Measurements from ENCODE around the gene MAD1L1.

MAD1L1 gene

GRCh38 chr7:1915956-1916600 lies 316.7 kb downstream of the MAD1L1 start:
- no peak overlapping the region for H3K27ac Mint-ChIP-seq
- no peaks in the 10 kb centered on the region for H3K27me3 Mint-ChIP-seq
- no peaks in the 10 kb centered on the region for H3K9me3 Mint-ChIP-seq
- H3K36me3 Mint-ChIP-seq = peaks cover 5% of the 10 kb centered on the region
- H3K4me1 Mint-ChIP-seq = peaks cover 31% of the 10 kb centered on the region
- no peak overlapping the region for H3K4me3 Mint-ChIP-seq

DNA sequence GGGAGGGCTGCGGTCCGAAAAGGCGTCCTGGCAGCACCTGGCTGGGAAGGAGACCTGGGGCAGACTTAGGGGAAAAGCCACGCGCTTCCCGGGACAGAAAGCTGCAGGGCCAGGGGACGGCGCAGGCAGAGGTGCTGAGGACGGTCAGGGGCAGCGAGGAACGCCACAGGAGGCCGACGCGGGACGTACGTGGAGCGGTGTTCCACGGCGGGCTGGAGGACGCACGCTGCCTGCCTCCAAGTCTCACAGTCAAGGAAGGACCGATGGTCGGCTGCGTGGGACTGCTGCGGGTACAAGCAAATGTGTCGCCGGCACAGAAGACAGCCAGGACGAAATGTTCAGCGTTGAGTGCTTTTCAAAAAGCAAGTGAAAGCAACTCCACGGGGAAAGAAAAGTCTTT lies 317.4 kb downstream of the MAD1L1 start:
- H3K27ac Mint-ChIP-seq = no peak overlapping the region
- H3K4me3 Mint-ChIP-seq = no peak overlapping the region
- H3K4me1 Mint-ChIP-seq = peaks cover 23% of the 10 kb centered on the region
- H3K9me3 Mint-ChIP-seq = no peaks in the 10 kb centered on the region
- H3K27me3 Mint-ChIP-seq = no peaks in the 10 kb centered on the region
- H3K36me3 Mint-ChIP-seq = peaks cover 5% of the 10 kb centered on the region

DNA sequence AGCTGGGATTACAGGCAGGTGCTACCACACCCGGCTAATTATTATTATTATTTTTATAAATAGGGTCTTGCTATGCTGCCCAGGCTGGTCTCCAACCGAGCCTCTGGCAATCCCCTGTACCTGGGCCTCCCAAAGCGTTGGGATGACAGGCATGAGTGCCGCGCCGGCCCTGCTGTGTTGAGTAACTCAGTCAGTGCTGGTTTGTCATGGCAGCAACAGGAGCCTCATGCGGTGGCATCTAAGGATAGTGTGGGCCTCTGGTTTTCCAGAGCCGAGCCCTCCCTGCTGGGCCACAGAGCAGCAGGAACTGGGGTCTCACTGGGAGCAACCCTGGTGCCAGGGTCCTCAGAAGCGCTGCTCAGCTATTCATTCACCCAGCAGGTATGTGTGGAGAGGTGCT lies 318.0 kb downstream of the MAD1L1 start:
- peaks cover 17% of the 10 kb centered on the region for H3K4me1 Mint-ChIP-seq
- no peaks in the 10 kb centered on the region for H3K27me3 Mint-ChIP-seq
- H3K27ac Mint-ChIP-seq = no peak overlapping the region
- H3K36me3 Mint-ChIP-seq = peaks cover 2% of the 10 kb centered on the region
- H3K9me3 Mint-ChIP-seq = no peaks in the 10 kb centered on the region
- no peak overlapping the region for H3K4me3 Mint-ChIP-seq

DNA sequence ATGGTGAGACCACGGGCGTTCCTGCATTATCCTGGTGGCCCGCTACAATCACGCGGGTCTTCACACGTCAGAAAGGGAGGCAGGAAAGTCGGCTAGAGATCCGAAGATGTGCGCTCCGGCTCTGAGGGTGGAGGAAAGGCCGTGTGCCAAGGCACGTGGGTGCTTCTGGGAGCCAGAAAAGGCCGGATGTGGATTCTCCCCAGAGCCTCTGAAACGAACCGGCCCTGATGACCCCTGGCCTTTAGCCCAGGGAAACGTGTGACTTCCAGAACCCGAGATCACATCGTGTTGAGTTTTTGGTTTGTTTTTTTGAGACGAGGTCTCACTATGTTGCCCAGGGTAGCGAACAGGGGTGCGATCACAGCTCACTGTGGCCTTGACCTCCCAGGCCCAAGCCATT lies 318.4 kb downstream of the MAD1L1 start:
- Mint-ChIP-seq H3K4me3 (no peak overlapping the region), H3K36me3 (no peaks in the 10 kb centered on the region), H3K9me3 (no peaks in the 10 kb centered on the region), H3K4me1 (peaks cover 13% of the 10 kb centered on the region), H3K27ac (no peak overlapping the region), H3K27me3 (no peaks in the 10 kb centered on the region)

DNA sequence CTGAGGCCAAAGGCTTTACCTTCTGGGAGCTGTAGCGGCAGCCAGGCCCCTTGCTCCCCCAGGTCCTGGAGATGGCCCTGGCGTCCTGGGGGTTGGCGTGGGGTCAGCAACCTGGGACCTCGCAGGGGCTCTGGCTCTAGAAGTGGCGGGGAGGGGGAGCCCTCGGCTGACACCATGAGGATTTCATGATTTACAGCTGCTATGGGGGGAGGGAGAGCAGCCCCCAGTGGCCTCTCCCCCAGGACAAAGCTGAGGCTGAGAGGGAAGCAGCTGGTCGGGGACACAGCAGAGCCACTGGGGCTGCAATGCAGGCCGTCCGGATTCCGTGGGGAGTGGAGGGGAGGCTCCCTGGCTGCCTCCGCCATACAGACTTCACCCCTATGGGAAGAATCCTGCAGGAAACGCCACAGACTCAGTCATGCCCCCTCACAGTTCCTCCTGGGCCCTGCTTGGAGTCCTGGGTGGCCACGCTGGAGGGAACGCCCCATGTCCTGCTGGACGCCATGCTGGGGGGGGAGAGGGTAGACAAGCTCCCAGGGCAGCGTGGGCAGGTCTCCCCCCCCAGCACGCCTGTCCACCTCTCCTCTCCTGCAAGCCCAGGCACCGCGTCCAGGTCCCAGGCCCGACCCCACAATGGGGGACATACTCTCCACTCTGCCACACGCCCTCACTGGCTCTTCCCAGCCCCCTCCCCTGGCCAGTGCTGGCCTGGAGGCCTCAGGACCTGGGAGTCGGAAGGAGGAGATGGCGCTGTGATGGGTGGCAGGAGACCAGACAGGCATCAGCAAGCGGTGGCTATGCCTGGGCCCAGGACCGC lies 319.1 kb downstream of the MAD1L1 start:
- no peak overlapping the region for H3K4me3 Mint-ChIP-seq
- H3K9me3 Mint-ChIP-seq = no peaks in the 10 kb centered on the region
- H3K27me3 Mint-ChIP-seq = no peaks in the 10 kb centered on the region
- no peaks in the 10 kb centered on the region for H3K36me3 Mint-ChIP-seq
- H3K4me1 Mint-ChIP-seq = peaks cover 8% of the 10 kb centered on the region
- H3K27ac Mint-ChIP-seq = no peak overlapping the region

GRCh38 chr7:1912593-1913465 lies 319.9 kb downstream of the MAD1L1 start:
- H3K9me3 Mint-ChIP-seq = no peaks in the 10 kb centered on the region
- H3K4me3 Mint-ChIP-seq = no peak overlapping the region
- no peaks in the 10 kb centered on the region for H3K27me3 Mint-ChIP-seq
- H3K36me3 Mint-ChIP-seq = no peaks in the 10 kb centered on the region
- H3K27ac Mint-ChIP-seq = no peak overlapping the region
- peaks cover 8% of the 10 kb centered on the region for H3K4me1 Mint-ChIP-seq

GRCh38 chr7:1911571-1911970 lies 321.2 kb downstream of the MAD1L1 start:
- no peak overlapping the region for H3K27ac Mint-ChIP-seq
- H3K4me1 Mint-ChIP-seq = peaks cover 4% of the 10 kb centered on the region
- H3K27me3 Mint-ChIP-seq = no peaks in the 10 kb centered on the region
- H3K4me3 Mint-ChIP-seq = no peak overlapping the region
- H3K9me3 Mint-ChIP-seq = no peaks in the 10 kb centered on the region
- H3K36me3 Mint-ChIP-seq = no peaks in the 10 kb centered on the region

DNA sequence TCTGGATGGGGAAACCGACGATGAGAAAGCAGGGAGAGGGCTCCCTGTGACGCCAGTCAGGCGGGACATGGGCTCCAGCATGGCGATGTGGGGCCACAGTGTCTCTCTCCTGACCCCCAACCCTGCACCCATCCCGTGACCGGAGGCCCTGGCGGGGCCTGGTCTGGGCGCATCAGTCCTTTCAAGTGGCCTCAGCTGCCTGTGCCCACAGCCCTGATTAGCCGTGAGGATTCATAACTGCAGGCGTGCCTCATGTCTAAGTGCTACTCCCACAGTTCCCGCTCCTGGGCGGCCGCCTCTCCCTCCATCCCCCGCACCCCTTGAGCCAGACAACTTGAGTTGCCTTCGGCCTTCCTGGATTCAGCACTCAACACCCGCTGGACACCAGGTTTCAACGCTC lies 321.9 kb downstream of the MAD1L1 start:
- Mint-ChIP-seq H3K27me3 (no peaks in the 10 kb centered on the region), H3K36me3 (peaks cover 2% of the 10 kb centered on the region), H3K4me1 (peaks cover 6% of the 10 kb centered on the region), H3K27ac (no peak overlapping the region), H3K4me3 (no peak overlapping the region), H3K9me3 (no peaks in the 10 kb centered on the region)

DNA sequence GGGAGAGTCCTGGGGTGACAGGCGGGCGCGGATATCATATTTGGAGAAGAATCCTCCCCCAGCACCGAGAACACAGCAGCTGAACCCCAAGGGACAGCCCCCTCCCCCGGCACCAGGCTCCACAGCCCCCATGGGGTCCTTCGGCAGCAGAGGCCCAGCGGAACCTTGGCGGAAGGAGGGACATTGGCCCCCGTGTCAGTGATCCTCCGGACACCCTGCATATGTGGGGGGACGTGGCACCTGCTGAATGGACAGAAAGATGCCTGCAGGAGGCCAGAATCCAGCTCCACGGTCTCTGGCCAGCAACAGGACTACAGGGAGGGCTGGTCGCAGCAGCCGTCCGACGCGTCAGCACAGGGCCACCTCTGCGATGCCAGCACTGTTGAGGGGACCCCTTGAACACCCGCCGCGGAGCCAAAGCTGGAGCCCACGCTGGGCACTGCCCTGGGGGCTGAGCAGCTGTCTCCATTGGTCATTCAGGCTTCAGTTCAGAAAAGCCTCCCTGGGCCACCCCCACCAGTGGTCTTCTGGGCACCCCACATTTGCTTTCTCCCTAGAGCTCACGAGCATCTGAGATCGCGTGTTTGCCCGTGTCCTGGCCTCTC lies 322.6 kb downstream of the MAD1L1 start:
- Mint-ChIP-seq H3K4me3 (no peak overlapping the region), H3K27ac (no peak overlapping the region), H3K36me3 (peaks cover 2% of the 10 kb centered on the region), H3K9me3 (no peaks in the 10 kb centered on the region), H3K4me1 (peaks cover 6% of the 10 kb centered on the region), H3K27me3 (no peaks in the 10 kb centered on the region)

DNA sequence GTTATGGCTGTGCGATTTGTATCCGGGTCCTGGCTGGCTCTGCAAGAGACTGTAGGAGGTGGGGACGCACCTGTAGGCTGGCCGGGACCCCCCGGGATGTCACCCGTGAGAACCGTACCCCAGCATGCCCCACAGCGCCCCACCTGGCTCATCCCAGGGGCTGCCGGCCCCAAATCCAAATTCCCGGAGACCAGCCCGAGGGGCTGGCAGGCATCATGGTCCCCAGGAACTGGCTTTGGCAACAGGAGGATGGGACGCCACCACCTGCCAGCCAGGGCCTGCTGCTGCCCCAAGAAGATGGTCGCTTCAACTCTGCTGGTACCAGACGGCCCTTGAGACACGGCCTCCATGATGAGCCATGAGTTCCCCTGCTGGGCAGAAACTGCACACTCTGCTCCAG lies 323.3 kb downstream of the MAD1L1 start:
- peaks cover 6% of the 10 kb centered on the region for H3K4me1 Mint-ChIP-seq
- H3K36me3 Mint-ChIP-seq = peaks cover 2% of the 10 kb centered on the region
- no peaks in the 10 kb centered on the region for H3K9me3 Mint-ChIP-seq
- H3K4me3 Mint-ChIP-seq = no peak overlapping the region
- H3K27me3 Mint-ChIP-seq = no peaks in the 10 kb centered on the region
- no peak overlapping the region for H3K27ac Mint-ChIP-seq

GRCh38 chr7:1908823-1909420 lies 323.8 kb downstream of the MAD1L1 start:
- Mint-ChIP-seq H3K4me1 (peaks cover 6% of the 10 kb centered on the region), H3K27ac (no peak overlapping the region), H3K9me3 (no peaks in the 10 kb centered on the region), H3K27me3 (no peaks in the 10 kb centered on the region), H3K36me3 (peaks cover 2% of the 10 kb centered on the region), H3K4me3 (no peak overlapping the region)

- H3K9me3 Mint-ChIP-seq = no peaks in the 10 kb centered on the region
- H3K27ac Mint-ChIP-seq = no peak overlapping the region
- H3K36me3 Mint-ChIP-seq = peaks cover 2% of the 10 kb centered on the region
- H3K4me1 Mint-ChIP-seq = peaks cover 6% of the 10 kb centered on the region
- H3K4me3 Mint-ChIP-seq = no peak overlapping the region
- no peaks in the 10 kb centered on the region for H3K27me3 Mint-ChIP-seq
These were observed 324.9 kb downstream of the MAD1L1 start for GRCh38 chr7:1907751-1908365.

DNA sequence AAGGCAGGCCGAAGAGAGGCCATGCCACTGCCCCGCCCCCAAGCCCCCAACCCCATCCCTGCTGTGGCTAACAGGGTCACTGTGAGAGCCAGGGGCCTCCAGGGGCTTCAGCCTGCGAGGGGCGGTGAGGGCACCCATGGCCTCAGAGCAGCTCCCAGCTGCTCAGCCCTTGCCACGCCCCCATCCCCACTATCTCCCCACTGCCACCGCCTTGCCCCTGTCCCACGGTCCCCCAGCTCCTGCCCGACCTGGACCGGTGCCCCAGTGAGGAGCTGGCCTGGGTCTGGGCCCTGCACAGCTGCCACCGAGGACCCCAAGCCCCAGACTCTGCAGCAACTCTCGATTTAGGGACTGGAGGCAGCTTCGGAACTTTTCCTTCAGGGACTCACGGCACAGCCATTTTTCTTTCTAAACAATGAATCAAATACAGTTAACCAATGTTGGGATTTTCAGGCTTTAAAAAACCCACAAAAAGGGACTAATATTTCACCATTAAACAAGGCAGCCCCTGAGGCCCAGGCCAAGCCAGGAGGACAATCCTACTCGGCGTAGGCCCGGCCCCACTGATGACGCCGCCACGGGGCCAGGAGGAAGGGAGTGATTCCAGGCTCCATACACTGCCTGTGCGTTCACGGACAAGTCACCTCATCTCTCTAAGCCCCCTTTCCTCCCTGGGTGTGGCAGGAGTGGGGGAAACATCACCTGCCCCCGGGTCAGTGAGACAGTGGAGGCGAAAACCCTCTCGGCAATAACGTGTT lies 325.6 kb downstream of the MAD1L1 start:
- H3K36me3 Mint-ChIP-seq = peaks cover 2% of the 10 kb centered on the region
- no peaks in the 10 kb centered on the region for H3K9me3 Mint-ChIP-seq
- H3K4me1 Mint-ChIP-seq = peaks cover 6% of the 10 kb centered on the region
- no peak overlapping the region for H3K4me3 Mint-ChIP-seq
- no peak overlapping the region for H3K27ac Mint-ChIP-seq
- H3K27me3 Mint-ChIP-seq = no peaks in the 10 kb centered on the region

GRCh38 chr7:1906087-1906830 lies 326.5 kb downstream of the MAD1L1 start:
- Mint-ChIP-seq H3K4me3 (no peak overlapping the region), H3K27me3 (no peaks in the 10 kb centered on the region), H3K4me1 (peaks cover 3% of the 10 kb centered on the region), H3K27ac (no peak overlapping the region), H3K36me3 (peaks cover 2% of the 10 kb centered on the region), H3K9me3 (no peaks in the 10 kb centered on the region)

All from activated naive CD4-positive, alpha-beta T cell treated with anti-CD3 and anti-CD28 coated beads, Interleukin-2, amount 50 U/mL, for 24 hours (primary cell).